Middle frontal gyrus (tissue), 1 donor: Measurements from ENCODE around the gene OFD1.

Experiments used
- DNase-seq: peaks from one replicate; pipeline ENCODE4 v3.0.0-alpha.2; 2015; ENCODE audit warnings: low spot score; ENCODE audit errors: extremely low spot score

The OFD1 gene, protein sequence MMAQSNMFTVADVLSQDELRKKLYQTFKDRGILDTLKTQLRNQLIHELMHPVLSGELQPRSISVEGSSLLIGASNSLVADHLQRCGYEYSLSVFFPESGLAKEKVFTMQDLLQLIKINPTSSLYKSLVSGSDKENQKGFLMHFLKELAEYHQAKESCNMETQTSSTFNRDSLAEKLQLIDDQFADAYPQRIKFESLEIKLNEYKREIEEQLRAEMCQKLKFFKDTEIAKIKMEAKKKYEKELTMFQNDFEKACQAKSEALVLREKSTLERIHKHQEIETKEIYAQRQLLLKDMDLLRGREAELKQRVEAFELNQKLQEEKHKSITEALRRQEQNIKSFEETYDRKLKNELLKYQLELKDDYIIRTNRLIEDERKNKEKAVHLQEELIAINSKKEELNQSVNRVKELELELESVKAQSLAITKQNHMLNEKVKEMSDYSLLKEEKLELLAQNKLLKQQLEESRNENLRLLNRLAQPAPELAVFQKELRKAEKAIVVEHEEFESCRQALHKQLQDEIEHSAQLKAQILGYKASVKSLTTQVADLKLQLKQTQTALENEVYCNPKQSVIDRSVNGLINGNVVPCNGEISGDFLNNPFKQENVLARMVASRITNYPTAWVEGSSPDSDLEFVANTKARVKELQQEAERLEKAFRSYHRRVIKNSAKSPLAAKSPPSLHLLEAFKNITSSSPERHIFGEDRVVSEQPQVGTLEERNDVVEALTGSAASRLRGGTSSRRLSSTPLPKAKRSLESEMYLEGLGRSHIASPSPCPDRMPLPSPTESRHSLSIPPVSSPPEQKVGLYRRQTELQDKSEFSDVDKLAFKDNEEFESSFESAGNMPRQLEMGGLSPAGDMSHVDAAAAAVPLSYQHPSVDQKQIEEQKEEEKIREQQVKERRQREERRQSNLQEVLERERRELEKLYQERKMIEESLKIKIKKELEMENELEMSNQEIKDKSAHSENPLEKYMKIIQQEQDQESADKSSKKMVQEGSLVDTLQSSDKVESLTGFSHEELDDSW

DNA sequence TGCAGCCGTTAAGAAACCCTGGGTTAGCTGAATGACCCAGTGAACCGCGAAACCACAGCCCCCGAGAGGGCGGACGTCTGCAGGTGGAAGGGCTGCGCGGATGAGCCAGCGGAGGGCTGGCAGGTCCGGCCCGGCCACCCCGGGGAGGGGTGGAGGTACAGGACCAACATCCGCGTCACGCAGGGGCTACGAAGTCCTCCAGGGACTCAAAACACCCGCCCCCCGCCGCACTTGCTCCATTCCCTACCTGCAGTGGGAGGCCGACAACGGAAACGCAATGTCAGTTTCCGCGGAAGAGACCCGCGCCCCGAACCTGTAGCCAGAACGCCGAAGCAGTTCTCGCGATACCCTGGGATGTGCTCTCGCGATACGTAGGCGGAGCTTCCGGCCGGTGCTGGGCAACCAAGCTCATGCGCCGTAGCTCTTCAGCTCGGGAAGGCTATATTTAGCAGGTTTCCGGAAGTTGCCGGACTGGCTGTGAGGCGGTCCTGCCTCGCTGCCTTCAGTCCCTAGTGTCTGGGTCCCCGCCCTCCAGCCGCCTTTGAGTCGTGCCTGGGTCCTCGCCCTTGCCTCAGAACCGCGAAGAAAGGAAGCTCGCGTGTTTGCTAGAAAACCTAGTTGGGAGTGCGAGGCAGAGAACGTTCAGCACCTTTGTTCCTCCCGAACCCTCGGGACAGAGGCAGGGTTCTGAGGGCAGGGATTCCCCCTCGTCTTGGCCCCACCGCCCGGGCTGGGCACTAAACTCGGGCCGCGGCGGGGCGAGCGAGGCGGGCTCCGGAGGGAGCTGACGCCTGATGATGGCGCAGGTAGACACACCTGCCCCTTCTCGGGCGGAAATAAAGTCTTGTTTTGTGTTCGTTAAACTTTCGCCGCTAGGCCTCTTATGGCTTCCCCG is at the start of gene OFD1, which contains the start of gene TRAPPC2:
Gene OFD1 (plus strand): TSS at position 471 of the 895 bp plus-strand sequence. CDS start 324 bp downstream, at position 795.
Gene TRAPPC2 (minus strand): TSS at position 343 of the 895 bp plus-strand sequence. CDS start 14,657 bp downstream, outside the sequence.
- DNase-seq = peak; percentile 84

DNA sequence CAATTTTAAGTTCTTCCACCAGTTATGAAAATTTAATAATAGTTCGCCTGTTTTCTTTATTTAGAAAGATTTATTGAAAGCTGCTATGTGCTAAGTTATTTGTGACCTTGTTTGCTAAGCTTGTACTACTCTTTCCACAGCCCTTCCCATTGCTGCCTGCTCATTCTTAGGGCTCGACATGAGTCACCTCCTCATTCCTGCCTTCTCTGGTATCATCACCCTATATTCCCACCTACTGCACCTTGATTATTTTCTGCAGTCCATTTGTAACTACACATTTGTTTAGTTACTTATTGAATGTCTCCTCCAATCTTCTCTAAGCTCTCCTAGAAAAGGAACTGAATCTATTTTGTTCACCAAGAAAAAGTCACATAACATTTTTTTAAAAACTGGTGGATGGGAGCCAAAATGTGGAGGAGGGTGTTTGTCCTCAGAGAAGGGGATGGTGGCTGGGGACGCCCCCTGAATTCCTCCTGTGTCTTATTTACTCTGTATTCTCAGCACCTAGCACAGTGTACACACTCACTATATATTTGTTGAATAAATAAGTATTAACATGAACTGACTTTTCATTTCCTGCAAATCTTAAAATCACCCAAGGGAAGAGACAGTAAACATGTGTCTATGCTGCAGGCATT is 49.3 kb upstream of the OFD1 start:
- no peak for DNase-seq

DNA sequence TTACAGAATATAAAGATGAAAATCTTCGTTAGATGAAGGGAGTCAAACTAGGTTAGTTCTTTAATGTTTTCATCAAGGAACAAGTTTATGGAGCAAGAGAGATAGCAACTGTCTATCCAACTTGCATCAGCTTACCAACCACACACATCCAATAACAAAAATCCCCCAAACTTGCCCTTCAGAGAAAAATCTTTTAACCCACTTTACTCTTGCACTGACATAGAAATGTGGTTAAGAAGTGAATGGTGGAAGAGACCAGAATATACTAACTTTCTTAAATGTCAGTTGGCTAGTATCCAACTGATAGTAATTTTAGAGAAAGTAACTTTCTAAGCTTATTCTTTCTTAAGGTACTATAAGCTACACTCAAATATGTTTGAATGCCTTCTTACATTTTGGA is 47.3 kb upstream of the OFD1 start:
- DNase-seq = no peak

DNA sequence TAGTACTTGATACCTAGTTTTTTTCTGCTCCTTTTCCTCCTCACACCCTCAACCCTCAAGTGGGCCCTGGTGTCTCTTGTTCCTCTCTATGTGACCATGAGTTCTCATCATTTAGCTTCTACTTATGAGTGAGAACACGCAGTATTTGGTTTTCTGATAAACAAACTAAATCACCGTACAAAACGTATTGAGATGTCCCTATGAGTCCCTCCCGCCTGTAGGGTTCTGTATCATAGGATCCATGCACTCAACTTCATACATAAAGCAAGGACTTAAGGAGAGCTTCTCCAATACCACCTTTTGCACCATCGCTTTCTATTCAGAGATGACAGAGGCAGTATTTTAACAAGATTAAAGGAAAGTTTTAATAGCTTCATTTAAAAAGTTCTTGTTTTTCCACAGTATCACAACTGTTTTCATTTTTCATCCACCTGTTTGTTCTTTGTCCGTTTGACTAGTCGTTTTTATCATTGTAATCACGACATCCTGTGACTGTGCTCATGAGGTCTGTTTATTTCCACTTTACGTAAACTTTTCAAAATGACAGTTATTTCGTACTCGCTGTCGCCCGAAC is 46.1 kb upstream of the OFD1 start:
- DNase-seq = no peak

DNA sequence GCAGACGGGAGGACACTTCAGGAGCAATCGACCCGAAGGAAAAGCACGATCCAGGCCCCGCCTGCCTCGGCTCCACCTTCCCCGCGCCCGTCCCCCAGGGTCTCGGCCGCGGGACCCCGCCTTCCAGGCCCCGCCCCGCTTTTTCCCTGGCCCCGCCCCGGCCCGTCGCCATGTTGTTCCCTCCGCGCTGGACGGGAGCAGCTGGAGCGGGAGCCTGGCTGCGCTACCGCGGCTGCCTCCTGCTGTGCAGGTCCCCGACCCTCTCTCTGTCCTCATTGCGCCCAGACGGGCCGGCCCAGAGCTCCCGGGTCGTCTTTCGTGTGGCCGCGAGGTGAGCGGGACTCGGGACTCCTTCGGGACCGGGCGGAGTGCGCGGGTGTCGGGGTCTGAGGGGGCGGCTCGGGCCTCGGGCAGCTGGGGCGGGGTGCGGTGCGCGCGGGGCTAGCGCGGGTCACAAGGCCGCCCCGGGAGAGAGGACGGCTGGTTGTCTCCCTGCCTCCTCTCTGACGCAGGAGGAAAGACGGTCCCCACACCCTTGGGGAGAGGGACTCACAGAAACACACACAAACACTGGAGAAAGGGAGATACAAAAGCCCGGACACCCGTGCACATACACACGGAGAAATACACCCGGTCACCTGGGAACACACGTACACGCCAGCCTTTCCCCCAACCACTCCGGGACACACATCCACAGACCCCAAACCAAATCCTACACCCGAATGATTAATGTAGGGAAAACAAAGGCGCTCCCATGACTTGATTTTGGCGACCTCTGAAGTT is 45.4 kb upstream of the OFD1 start, which contains the start of gene RAB9A:
Gene RAB9A (plus strand): TSS at position 171 of the 783 bp plus-strand sequence. CDS start 19,619 bp downstream, outside the sequence.
- DNase-seq = peak; percentile 31

DNA sequence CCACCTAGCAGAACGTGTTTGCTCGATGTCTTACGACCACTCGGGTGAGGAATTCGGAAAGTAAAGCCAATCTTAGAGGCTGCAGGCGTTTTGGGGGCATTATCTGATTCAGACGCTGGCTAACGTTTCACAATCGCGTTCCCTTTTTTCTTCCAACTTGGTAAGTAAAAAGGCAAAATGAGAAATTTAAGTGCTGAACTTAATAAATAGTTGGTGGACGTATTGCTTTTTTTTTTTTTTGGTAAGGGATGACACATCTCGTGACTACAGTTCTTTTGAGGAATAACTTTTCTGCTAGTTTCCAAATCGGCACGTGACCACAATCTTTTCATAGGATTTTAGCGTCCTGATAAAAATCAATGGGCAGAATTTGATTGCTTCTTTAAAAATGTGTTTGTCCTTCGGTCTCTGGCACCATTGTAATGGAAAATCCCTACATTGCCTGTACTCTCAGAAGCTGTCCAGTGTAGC is 44.8 kb upstream of the OFD1 start:
- no peak for DNase-seq

DNA sequence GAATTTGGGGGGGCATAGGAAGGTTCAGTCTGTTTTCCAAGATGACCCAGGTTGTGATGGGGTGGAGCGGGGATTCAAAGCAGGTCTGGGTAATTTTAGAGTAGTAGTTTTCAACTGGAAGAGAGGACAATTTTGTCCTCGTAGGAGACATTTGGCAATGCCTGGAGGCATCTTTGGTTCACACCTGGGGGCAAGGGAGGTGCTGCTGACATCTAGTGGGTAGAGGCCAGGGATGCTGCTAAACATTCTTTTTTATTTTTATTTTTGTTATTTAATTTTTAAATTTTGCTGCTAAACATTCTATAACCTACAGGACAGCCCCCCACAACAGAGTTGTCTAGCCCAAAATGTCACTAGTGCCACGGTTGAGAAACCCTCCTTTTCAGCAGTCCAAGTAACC is 43.7 kb upstream of the OFD1 start:
- DNase-seq = no peak

DNA sequence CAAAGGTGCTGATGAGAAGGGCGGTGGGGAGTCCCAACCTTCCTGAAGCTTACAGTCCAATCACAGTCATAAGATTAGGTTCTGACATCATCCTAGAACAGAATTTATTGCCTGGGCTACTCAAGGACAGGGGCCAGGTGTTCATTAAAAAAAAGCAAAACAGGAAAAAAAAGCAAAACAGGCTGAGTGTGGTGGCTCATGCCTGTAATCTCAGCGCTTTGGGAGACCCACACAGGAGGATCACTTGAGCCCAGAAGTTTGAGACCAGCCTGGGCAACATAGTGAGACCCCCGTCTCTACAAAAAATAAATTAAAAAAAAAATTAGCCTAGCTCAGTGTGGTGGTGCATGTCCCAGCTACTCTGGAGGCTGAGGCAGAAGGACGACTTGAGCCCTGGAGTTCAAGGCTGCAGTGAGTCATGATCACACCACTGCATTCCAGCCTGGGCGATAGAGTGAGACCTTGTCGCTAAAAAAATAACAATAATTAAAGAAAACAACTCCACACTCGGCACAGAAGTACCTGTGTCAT is 42.6 kb upstream of the OFD1 start:
- no peak for DNase-seq

DNA sequence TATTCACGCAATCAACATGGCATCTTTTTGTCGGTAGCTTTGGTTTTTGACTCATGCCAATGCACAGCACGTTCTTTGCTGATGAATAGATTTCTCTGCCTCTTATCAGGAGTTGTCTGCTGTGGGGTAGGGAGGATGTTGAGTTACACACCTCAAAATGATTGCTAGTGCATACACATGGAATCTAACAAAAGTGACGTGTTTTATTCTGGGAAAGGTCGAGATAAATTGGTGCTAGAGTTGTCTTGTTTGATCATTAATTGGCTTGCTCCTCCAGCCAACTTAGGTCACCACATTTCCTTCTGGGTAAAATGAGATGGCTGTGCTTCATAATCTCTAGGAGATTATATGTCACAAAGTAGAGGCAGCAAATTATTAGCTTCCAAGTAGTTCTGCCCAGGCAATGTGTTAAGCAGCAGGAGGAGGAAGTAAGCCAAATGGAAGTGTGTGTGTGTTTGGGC is 41.7 kb upstream of the OFD1 start:
- no peak for DNase-seq

DNA sequence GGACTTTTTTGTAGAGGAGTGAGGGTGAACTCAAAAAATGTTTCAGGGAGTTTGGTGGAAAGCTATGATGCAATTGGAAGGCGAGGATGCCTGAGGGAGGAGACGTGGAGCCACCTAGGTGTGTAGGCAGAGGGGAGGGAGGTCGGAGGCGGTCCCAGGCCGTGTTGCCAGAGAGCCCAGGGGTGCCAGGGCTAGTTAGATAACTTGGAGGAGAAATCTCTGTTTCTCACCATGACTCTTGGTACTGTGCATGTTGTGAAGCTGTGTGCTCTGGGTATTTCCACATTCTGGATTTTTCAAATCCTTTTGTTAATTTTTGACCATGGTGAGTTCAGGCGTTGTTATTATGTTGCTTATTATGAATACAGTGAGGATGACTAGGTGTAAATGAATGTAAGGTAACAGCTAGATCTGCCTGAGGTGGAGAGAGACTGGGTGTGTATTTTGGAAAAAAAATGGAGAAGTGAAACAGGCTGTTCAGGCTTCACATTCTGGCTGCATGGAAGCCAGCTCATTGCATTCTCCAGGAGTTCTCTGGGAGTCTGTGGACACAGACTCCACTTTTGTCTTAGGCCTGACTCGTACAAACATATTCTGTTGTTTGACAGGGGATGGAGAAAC is 41.1 kb upstream of the OFD1 start:
- no peak for DNase-seq

DNA sequence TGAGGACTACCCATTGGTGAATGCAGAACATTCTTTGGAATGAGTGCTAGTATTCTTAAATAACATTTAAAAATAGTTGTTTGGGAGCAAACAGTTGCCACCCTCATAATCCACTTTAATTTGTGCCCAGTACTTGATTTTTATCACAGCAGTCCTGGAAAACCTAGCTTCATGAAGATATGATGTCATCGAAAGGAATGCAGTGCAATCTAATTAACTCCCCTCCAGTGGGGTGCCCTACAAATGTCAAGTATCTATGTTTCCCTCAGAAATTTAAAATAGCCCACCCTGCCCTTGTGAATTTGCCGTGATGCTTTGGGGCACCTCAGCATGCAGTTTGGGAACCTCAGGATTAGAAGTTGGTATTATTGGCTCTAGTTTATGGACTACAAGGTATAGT is 40.2 kb upstream of the OFD1 start:
- DNase-seq = no peak

DNA sequence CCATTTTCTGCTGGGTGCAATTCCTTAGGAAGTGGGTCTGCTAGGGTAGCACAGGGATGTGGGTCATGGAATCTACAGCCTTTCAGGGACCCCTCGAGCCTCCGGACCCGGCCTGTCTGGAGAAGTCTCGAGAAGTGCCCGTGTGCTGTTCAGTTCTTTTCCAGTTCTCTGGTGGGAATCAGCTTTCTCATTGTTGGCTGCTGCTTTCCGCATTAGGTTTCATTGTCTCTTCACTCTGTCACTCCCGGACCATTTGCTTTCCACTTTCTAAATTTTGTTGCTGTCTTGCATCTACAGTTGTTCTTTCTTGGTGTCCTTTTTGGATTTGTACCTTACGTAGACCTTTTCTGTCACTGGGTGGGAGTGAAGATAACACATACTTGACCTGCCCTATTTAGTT is 39.6 kb upstream of the OFD1 start:
- no peak for DNase-seq

DNA sequence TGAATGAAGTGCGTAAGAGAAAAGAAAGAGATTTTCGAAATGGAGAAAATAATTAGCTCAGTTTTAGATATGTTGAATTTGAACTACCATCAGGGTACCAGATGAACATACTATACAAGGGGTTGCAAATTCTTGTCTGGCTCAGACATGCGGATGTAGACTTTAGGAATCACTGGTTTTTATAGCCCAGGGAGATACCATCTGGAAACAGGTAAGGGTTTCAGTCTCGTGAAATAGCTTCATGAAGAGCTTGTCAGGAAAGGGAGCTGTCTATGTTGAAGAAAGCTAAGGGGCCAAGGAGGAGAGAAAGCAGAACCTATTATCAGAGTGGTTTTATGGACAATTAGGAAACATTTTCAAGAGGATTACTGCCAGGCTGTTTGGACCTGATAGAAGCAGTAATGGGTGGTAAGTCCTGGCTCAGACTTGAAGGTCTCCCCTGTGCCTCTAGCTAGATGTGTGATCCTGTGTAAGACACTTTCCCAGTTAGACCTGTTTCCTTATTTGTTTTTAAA is 38.9 kb upstream of the OFD1 start:
- DNase-seq = no peak

DNA sequence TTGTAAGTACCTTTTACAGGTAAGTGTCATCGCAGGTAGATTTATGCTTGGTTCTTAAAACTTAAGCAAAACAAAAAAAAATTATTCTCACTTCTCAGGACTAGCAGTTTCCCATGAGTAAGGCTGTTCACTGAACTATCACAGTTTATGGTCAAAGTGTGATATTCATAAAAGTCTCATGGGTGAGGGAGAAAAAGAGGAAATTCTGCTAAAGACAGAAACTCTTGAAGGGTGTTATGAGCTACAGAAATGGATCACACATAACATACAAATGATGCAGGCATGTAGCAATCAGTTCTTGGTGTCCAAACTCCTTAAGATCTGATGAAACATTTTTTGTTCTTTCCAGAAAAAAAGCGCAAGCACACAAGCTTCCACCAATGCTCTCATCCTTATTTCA is 37.1 kb upstream of the OFD1 start:
- DNase-seq = no peak

DNA sequence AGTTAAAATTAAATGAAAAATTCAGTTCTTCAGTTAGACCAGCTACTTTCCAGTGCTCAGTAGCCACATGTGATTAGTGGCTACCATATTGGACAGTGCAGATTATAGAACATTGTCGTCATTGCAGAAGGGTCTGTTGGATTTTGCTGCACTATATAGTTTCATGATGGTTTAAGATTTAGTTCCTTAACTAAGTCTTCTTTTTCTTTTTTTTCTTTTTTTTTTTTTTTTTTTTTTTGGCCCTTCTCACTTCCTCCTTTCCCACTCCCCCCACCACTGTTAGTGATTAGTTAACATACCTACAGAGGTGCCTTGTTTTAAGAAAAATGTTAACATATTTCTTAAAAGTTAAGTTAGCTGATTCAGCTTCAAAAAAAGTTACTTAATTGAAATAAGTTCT is 36.6 kb upstream of the OFD1 start:
- DNase-seq = no peak

DNA sequence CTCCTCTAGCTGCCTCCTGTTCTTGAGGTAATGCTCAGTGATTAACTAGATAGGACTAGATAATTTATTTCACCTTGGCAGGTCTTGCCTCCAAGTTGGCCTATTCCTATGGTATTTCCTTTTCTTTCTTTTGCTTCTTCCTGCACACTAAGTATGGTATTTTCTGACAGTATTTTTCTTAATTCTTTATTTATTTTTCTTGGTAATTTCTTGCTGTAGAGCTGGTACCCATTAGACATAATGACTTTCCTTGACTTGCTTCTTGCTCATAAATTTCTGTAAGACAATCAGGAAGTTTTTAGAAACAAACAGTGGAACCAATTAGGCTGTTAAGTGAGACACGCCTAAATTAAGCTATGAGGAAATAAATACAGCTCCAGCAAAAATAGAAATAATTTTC is 36.1 kb upstream of the OFD1 start:
- DNase-seq = no peak

DNA sequence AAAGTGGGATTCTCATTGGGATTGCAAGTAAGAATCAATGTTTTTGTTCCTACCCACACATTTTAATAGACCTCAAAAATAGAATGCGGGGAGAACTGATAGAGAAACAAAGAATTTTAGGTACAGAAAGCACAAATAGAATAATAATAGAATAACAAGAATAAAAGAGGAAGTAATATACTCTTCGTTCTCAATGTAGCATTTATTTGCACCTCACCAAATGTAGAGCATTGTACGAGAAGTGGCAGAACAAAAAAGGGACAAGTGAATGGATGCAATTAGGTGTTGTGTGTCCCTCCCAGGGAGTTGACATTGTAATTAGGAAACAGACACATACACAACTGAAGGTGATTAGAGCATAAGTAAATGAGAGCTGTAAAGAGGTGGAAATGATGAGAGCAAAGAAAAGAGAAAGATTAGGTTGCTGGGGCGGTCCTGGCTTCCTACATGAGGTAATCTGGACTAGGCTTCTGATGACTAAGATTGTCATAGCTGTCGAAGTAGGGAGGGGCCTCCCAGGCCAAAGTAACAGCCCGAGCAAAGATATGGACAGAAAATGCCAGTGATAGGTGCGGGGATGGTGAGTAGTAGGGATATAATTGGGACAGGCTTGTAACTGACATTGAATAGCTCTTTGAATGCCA is 35.2 kb upstream of the OFD1 start:
- no peak for DNase-seq

DNA sequence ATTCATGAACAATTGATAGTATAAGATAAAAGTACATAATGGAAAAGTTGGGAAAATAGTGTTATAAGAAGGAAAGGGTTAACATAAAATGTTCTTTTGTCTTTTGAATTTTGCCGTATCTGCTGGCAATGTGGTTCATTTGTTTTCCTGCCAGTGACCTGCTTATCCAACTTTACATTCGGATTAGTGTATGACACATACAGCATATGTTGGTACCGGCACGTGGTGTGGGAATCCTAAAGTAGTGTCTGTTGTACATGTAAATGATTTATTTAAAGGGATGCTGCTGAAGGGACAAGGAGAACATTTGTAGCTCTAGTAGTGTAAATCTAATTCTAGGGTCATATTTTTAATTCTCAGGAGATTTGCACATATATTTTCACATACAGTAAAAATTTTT is 34.2 kb upstream of the OFD1 start:
- DNase-seq = no peak
